Measurements from ENCODE around the gene MAPT. TPM values are rescaled to one million over a fixed set of nuclear protein-coding genes. Genes with fewer than 3 reads are reported as not detected.

MAPT gene
- total RNA-seq, 1 donor from 2014 or later, result 2.9 TPM

- Mint-ChIP-seq H3K27ac (ENCODE audit: unreplicated experiment) (no peak overlapping the region), H3K9me3 (ENCODE audit: low read depth) (no peaks in the 10 kb centered on the region), H3K36me3 (ENCODE audit: low read depth) (peaks cover 14% of the 10 kb centered on the region), H3K27me3 (ENCODE audit: low read depth) (no peaks in the 10 kb centered on the region), H3K4me1 (ENCODE audit: low read depth) (peaks cover 41% of the 10 kb centered on the region), H3K4me3 (ENCODE audit: unreplicated experiment) (no peak overlapping the region)
- DNase-seq (ENCODE audit: low spot score), result no peak
- no peak for TF ChIP-seq CTCF (IDR thresholded peaks at IDR 0.05)
Observed at GRCh38 chr17:46060461-46060860, 166.1 kb downstream of the MAPT start.

GRCh38 chr17:46061435-46061834 is 167.1 kb downstream of the MAPT start:
- no peak for DNase-seq (ENCODE audit: low spot score)
- Mint-ChIP-seq H3K27me3 (ENCODE audit: low read depth) (no peaks in the 10 kb centered on the region), H3K4me1 (ENCODE audit: low read depth) (peaks cover 40% of the 10 kb centered on the region), H3K27ac (ENCODE audit: unreplicated experiment) (peak overlapping the region; percentile 36), H3K9me3 (ENCODE audit: low read depth) (no peaks in the 10 kb centered on the region), H3K36me3 (ENCODE audit: low read depth) (peaks cover 20% of the 10 kb centered on the region), H3K4me3 (ENCODE audit: unreplicated experiment) (no peak overlapping the region)
- peak; percentile 72 for TF ChIP-seq CTCF (IDR thresholded peaks at IDR 0.05)

GRCh38 chr17:46063241-46063640 is 168.9 kb downstream of the MAPT start:
- peaks cover 32% of the 10 kb centered on the region for H3K4me1 Mint-ChIP-seq (ENCODE audit: low read depth)
- H3K9me3 Mint-ChIP-seq (ENCODE audit: low read depth), result no peaks in the 10 kb centered on the region
- H3K27ac Mint-ChIP-seq (ENCODE audit: unreplicated experiment), result peak overlapping the region; percentile 83
- H3K4me3 Mint-ChIP-seq (ENCODE audit: unreplicated experiment), result no peak overlapping the region
- DNase-seq (ENCODE audit: low spot score), result no peak
- peaks cover 26% of the 10 kb centered on the region for H3K36me3 Mint-ChIP-seq (ENCODE audit: low read depth)
- TF ChIP-seq CTCF (IDR thresholded peaks at IDR 0.05), result no peak
- no peaks in the 10 kb centered on the region for H3K27me3 Mint-ChIP-seq (ENCODE audit: low read depth)

GRCh38 chr17:46064460-46064859 is 170.1 kb downstream of the MAPT start:
- H3K27me3 Mint-ChIP-seq (ENCODE audit: low read depth), result no peaks in the 10 kb centered on the region
- H3K4me3 Mint-ChIP-seq (ENCODE audit: unreplicated experiment), result no peak overlapping the region
- H3K27ac Mint-ChIP-seq (ENCODE audit: unreplicated experiment), result peak overlapping the region; percentile 50
- no peaks in the 10 kb centered on the region for H3K9me3 Mint-ChIP-seq (ENCODE audit: low read depth)
- no peak for DNase-seq (ENCODE audit: low spot score)
- peaks cover 24% of the 10 kb centered on the region for H3K36me3 Mint-ChIP-seq (ENCODE audit: low read depth)
- H3K4me1 Mint-ChIP-seq (ENCODE audit: low read depth), result peaks cover 28% of the 10 kb centered on the region
- no peak for TF ChIP-seq CTCF (IDR thresholded peaks at IDR 0.05)

GRCh38 chr17:46071796-46072195 is 177.4 kb downstream of the MAPT start:
- no peak for DNase-seq (ENCODE audit: low spot score)
- no peak for TF ChIP-seq CTCF (IDR thresholded peaks at IDR 0.05)
- H3K9me3 Mint-ChIP-seq (ENCODE audit: low read depth), result no peaks in the 10 kb centered on the region
- peak overlapping the region; percentile 67 for H3K27ac Mint-ChIP-seq (ENCODE audit: unreplicated experiment)
- H3K27me3 Mint-ChIP-seq (ENCODE audit: low read depth), result no peaks in the 10 kb centered on the region
- peaks cover 33% of the 10 kb centered on the region for H3K4me1 Mint-ChIP-seq (ENCODE audit: low read depth)
- peaks cover 4% of the 10 kb centered on the region for H3K36me3 Mint-ChIP-seq (ENCODE audit: low read depth)
- no peak overlapping the region for H3K4me3 Mint-ChIP-seq (ENCODE audit: unreplicated experiment)

Data from chondrocyte (in vitro differentiated cells).